ENCODE measurements around the gene NIPSNAP2.
"Not testable (repeated sequence)": the region's sequence is repeated elsewhere in the genome, so short reads cannot be mapped to it uniquely, and the experiment has no call there.

Gene NIPSNAP2

DNA sequence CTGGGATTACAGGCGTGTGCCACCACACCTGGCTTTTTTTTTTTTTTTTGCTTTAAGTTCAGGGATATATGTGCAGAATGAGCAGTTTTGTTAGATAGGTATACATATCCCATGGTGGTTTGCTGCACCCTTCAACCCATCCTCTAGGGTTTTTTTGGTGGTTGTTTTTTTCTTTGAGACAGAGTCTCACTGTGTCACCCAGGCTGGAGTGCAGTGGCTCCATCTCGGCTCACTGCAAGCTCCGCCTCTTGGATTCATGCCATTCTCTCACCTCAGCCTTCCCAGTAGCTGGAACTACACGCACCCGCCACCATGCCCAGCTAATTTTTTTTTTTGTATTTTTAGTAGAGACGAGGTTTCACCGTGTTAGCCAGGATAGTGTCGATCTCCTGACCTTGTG lies 84.4 kb downstream of the NIPSNAP2 start:
- DNase-seq, result not testable (repeated sequence)

All from activated CD8-positive, alpha-beta memory T cell treated with anti-CD3 and anti-CD28 coated beads for 24 hours (primary cell).